SK-N-SH treated with all-trans-retinoic acid at 6 μM for 48 hours (cell line): ENCODE data around the gene CWC22.
"Not testable (repeated sequence)": the region's sequence is repeated elsewhere in the genome, so short reads cannot be mapped to it uniquely, and the experiment has no call there.

Source experiments
- ATAC-seq: fragments of 200-7000 bp; cut with Tn5 transposase; 3 replicates; pipeline ENCODE4 v1.9.1; 2020; ENCODE audit warnings: mild to moderate bottlenecking, moderate library complexity
- ARNTL ChIP-seq: fragments of 450-650 bp; formaldehyde crosslinking; IDR thresholded peaks from 2 replicates; pipeline ENCODE4 v1.5.0; 2020; ENCODE audit warnings: low read depth, mild to moderate bottlenecking, moderate library complexity, borderline replicate concordance
- CREB5 ChIP-seq: fragments of 250-450 bp; sonication (Bioruptor Pico); IDR thresholded peaks from 2 replicates; pipeline ENCODE4 v1.5.1; 2020; ENCODE audit warnings: low read depth, mild to moderate bottlenecking, moderate library complexity
- CSRNP3 ChIP-seq: fragments of 250-450 bp; sonication (Bioruptor Pico); IDR thresholded peaks from 2 replicates; pipeline ENCODE4 v1.5.1; 2021; ENCODE audit warnings: mild to moderate bottlenecking, moderate library complexity
- ESRRG ChIP-seq: fragments of 250-450 bp; sonication (Bioruptor Pico); IDR thresholded peaks from 2 replicates; pipeline ENCODE4 v1.6.1; 2021; ENCODE audit warnings: mild to moderate bottlenecking
- GLIS3 ChIP-seq: fragments of 250-450 bp; sonication (Bioruptor Pico); IDR thresholded peaks from 2 replicates; pipeline ENCODE4 v1.5.0; 2020; ENCODE audit warnings: mild to moderate bottlenecking, moderate library complexity
- ISL1 ChIP-seq: fragments of 250-450 bp; sonication (Bioruptor Pico); IDR thresholded peaks from 2 replicates; pipeline ENCODE4 v2.1.2; 2022; ENCODE audit warnings: mild to moderate bottlenecking, moderate library complexity
- OSR1 ChIP-seq: fragments of 250-450 bp; sonication (Bioruptor Pico); IDR thresholded peaks from 2 replicates; pipeline ENCODE4 v1.8.0; 2022; ENCODE audit warnings: moderate library complexity, mild to moderate bottlenecking, inconsistent platforms
- PATZ1 ChIP-seq: fragments of 250-450 bp; sonication (Bioruptor Pico); IDR thresholded peaks from 2 replicates; pipeline ENCODE4 v1.8.0; 2020; ENCODE audit warnings: mild to moderate bottlenecking, moderate library complexity, borderline replicate concordance
- POU6F1 ChIP-seq: fragments of 250-450 bp; sonication (Bioruptor Pico); IDR thresholded peaks from 2 replicates; pipeline ENCODE4 v1.8.0; 2021; ENCODE audit warnings: low read depth, mild to moderate bottlenecking, moderate library complexity, borderline replicate concordance
- PPARA ChIP-seq: fragments of 250-450 bp; sonication (Bioruptor Pico); IDR thresholded peaks from 2 replicates; pipeline ENCODE4 v1.5.0; 2020; ENCODE audit warnings: mild to moderate bottlenecking, borderline replicate concordance
- RARB ChIP-seq: fragments of 250-450 bp; sonication (Bioruptor Pico); IDR thresholded peaks from 2 replicates; pipeline ENCODE4 v1.8.0; 2021; ENCODE audit warnings: mild to moderate bottlenecking, moderate library complexity
- SNAI2 ChIP-seq: fragments of 250-450 bp; sonication (Bioruptor Pico); IDR thresholded peaks from 2 replicates; pipeline ENCODE4 v1.5.0; 2020; ENCODE audit warnings: mild to moderate bottlenecking, moderate library complexity
- TCF4 ChIP-seq: fragments of 250-450 bp; sonication (Bioruptor Pico); IDR thresholded peaks from 2 replicates; pipeline ENCODE4 v1.8.0; 2021; ENCODE audit warnings: mild to moderate bottlenecking, moderate library complexity, borderline replicate concordance
- TOX ChIP-seq: fragments of 250-450 bp; sonication (Bioruptor Pico); IDR thresholded peaks from 2 replicates; pipeline ENCODE4 v1.8.0; 2021; ENCODE audit warnings: mild to moderate bottlenecking, moderate library complexity, borderline replicate concordance
- ZC3H10 ChIP-seq: fragments of 250-450 bp; sonication (Bioruptor Pico); IDR thresholded peaks from 2 replicates; pipeline ENCODE4 v1.5.1; 2021; ENCODE audit warnings: mild to moderate bottlenecking, moderate library complexity
- ZFP3 ChIP-seq: fragments of 250-450 bp; sonication (Bioruptor Pico); IDR thresholded peaks from 2 replicates; pipeline ENCODE4 v1.5.0; 2020; ENCODE audit warnings: mild to moderate bottlenecking, moderate library complexity
- ZFP30 ChIP-seq: fragments of 450-650 bp; formaldehyde crosslinking; IDR thresholded peaks from 2 replicates; pipeline ENCODE4 v1.5.0; 2022; ENCODE audit warnings: mild to moderate bottlenecking, moderate library complexity
- ZNF565 ChIP-seq: fragments of 450-650 bp; formaldehyde crosslinking; conservative IDR thresholded peaks from 2 replicates; pipeline ENCODE4 v1.5.0; 2020; ENCODE audit warnings: low read depth, mild to moderate bottlenecking, moderate library complexity
- ZNF70 ChIP-seq: fragments of 450-650 bp; formaldehyde crosslinking; IDR thresholded peaks from 2 replicates; pipeline ENCODE4 v1.5.0; 2020; ENCODE audit warnings: mild to moderate bottlenecking, moderate library complexity
- ZNF8 ChIP-seq: fragments of 450-650 bp; formaldehyde crosslinking; IDR thresholded peaks from 2 replicates; pipeline ENCODE4 v1.5.0; 2020; ENCODE audit warnings: mild to moderate bottlenecking, moderate library complexity

CWC22 gene

GRCh38 chr2:179931502-179931901, 75.6 kb downstream of the CWC22 start:
- ATAC-seq, result no peak
- TF ChIP-seq TCF4 (CRISPR knock-in tag), result no peak

GRCh38 chr2:179929997-179930396, 77.1 kb downstream of the CWC22 start:
- ATAC-seq, result not testable (repeated sequence)

- no peak for ATAC-seq
- TF ChIP-seq ZFP30 (CRISPR knock-in tag), result no peak
Measured at GRCh38 chr2:179927041-179927440, 80.1 kb downstream of the CWC22 start.

- no peak for ATAC-seq
- peak; percentile 18; the same call in 1 of the 2 replicates for TF ChIP-seq TOX (CRISPR knock-in tag)
- no peak for TF ChIP-seq POU6F1 (CRISPR knock-in tag)
- no peak for TF ChIP-seq ARNTL (CRISPR knock-in tag)
- TF ChIP-seq CSRNP3 (CRISPR knock-in tag), result no peak
- TF ChIP-seq ZNF565 (CRISPR knock-in tag), result no peak
- no peak for TF ChIP-seq ZFP3 (CRISPR knock-in tag)
- no peak for TF ChIP-seq RARB (CRISPR knock-in tag)
- no peak for TF ChIP-seq ZNF70 (CRISPR knock-in tag)
Measured at GRCh38 chr2:179925713-179926112, 81.4 kb downstream of the CWC22 start.

- no peak for TF ChIP-seq RARB (CRISPR knock-in tag)
- no peak for TF ChIP-seq POU6F1 (CRISPR knock-in tag)
- no peak for TF ChIP-seq TOX (CRISPR knock-in tag)
- TF ChIP-seq ZNF70 (CRISPR knock-in tag), result no peak
- no peak for TF ChIP-seq OSR1
- TF ChIP-seq ZFP3 (CRISPR knock-in tag), result no peak
- no peak for TF ChIP-seq ISL1 (CRISPR knock-in tag)
- no peak for TF ChIP-seq ZNF8 (CRISPR knock-in tag)
- no peak for TF ChIP-seq ZNF565 (CRISPR knock-in tag)
- ATAC-seq, result no peak
Measured at GRCh38 chr2:179917272-179917671, 89.8 kb downstream of the CWC22 start.

GRCh38 chr2:179915395-179915992, 91.6 kb downstream of the CWC22 start:
- no peak for TF ChIP-seq POU6F1 (CRISPR knock-in tag)
- no peak for TF ChIP-seq ZFP3 (CRISPR knock-in tag)
- no peak for TF ChIP-seq PATZ1 (CRISPR knock-in tag)
- no peak for TF ChIP-seq CREB5 (CRISPR knock-in tag)
- TF ChIP-seq ZFP30 (CRISPR knock-in tag), result no peak
- no peak for TF ChIP-seq PPARA (CRISPR knock-in tag)
- no peak for TF ChIP-seq ZNF70 (CRISPR knock-in tag)
- no peak for TF ChIP-seq ZNF565 (CRISPR knock-in tag)
- TF ChIP-seq RARB (CRISPR knock-in tag), result no peak
- no peak for TF ChIP-seq GLIS3 (CRISPR knock-in tag)
- TF ChIP-seq ESRRG (CRISPR knock-in tag), result no peak
- TF ChIP-seq TOX (CRISPR knock-in tag), result no peak
- TF ChIP-seq SNAI2 (CRISPR knock-in tag), result no peak
- TF ChIP-seq ZC3H10 (CRISPR knock-in tag), result no peak
- no peak for ATAC-seq
